Stimulated activated CD4-positive, alpha-beta T cell treated with anti-CD3 and anti-CD28 coated beads, Interleukin-4, amount 100 ng/mL, for 48 hours (primary cell): ENCODE data around the gene CXCL16.

ENCODE experiments used
- DNase-seq, 2 donors: peaks; one replicate each; pipeline ENCODE4 v3.0.0-alpha.2; 2020; ENCODE audit warnings: low read depth in 2 of 2

CXCL16 gene

GRCh38 chr17:4750606-4751005 lies 10.9 kb upstream of the CXCL16 start:
- no peak for DNase-seq

DNA sequence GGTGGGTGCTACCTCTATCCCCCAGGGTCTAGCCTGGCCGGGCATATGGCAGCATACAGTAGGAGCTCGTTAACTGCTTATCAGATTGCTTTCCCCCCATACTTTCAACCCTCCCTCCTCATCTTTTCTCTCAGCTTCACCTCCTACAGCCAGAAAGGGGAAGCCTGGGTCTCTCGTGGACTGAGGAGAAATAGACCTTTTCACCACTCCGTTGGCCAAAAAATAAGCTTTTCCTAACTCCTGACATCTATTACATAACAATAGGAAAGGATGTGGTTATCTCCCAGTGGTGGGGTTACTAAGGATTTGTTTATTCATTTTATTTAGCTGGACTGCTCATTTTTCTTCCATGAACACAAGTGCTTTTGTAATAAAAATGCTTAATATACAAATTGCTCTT lies 9.0 kb upstream of the CXCL16 start:
- no peak for DNase-seq

- no peak for DNase-seq
Measured at GRCh38 chr17:4747847-4748246, 8.1 kb upstream of the CXCL16 start.

DNA sequence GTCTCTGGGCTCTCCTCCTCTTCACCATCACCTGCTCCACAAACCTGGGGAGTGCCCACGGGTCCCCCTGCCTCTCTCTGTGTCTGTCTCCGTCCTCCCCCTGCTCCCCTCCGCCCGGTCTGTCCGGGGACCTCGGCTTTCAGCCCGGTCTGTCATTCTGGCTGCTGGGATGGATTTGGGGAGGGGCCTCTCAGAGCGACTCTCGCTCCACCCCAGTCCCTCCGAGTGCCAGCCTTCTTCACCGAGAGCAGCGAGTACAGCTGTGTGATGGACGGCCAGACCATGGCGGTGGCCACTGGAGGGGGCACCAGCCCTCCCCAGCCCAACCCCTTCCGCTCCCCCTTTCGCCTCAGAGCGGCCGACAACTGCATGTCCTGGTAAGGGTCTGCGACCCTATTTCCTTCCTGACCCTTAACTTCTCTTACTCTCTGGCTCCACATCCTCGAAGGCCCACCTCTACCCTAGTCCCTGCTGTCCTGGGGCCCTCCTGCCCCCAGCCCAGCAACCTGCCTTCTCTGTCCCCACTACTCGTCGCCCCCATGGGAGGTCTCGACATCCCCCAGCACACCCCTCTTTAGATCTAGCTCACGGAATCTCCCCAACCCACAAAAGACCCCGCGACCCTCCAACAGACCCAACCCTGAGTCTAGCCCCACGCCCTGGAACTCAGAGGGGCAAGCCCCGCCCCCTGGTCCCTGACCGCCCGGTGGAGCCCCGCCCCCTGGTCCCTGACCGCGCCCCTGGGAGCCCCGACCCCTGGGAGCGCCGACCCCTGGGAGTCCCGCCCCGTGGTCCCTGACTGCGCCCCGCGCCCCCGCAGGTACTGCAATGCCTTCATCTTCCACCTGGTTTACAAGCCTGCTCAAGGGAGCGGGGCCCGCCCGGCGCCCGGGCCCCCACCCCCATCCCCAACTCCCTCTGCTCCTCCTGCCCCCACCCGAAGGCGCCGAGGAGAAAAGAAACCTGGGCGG lies 5.6 kb upstream of the CXCL16 start:
- no peak for DNase-seq

DNA sequence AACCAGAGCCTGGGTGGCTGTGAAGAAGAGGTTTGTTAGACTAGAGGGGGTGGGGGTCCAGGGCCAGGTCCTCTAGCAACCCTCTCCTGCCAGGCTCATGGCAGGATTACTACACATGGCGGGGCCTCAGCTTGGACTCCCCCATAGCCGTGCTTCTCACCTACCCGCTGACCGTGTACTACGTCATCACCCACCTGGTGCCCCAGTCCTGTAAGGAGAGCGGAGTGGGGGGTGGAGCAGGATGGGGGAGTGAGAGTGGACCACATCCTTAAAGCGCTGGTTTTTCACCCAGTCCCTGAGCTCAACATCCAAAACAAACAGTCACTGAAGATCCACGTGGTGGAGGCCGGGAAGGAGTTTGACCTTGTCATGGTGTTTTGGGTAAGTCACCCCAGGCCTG lies 4.2 kb upstream of the CXCL16 start:
- no peak for DNase-seq

DNA sequence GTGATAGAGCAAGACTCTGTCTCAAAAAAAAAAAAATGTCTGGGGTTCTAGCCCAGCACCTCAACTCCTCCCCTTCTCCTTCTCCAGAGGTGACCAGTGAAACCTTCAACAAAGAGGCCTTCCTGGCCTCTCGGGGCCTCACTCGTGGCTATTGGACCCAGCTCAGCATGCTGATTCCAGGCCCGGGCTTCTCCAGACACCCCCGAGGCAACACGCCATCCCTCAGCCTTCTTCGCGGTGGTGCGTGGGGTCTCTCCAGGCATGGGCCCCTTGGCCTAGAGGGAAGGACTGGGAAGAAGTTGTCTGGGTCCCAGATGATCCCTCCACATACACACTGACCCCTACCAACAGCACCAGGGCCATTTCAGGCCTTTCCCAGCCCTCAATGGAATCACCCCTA lies 3.5 kb upstream of the CXCL16 start:
- DNase-seq = no peak

DNA sequence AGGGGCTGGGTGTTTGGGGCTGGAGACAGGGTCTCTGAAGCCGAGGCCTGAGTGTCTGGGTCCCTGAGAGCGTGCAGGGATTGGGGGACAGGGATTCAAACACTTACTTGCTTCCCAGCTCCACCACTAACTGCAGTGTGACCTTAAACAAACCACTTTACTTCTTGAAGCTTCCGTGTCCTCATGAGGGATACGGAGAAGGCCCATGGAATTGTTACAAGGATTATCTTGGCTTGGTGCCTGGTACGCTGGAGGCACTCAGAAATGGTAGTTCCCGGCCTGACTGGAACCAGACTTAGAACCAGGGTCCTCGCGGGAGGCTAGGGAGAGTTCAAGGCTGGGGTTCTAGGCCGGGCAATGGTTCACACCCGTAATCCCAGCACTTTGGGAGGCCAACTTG lies 2.9 kb upstream of the CXCL16 start:
- no peak for DNase-seq

GRCh38 chr17:4742133-4742532 lies 2.4 kb upstream of the CXCL16 start:
- DNase-seq = no peak

DNA sequence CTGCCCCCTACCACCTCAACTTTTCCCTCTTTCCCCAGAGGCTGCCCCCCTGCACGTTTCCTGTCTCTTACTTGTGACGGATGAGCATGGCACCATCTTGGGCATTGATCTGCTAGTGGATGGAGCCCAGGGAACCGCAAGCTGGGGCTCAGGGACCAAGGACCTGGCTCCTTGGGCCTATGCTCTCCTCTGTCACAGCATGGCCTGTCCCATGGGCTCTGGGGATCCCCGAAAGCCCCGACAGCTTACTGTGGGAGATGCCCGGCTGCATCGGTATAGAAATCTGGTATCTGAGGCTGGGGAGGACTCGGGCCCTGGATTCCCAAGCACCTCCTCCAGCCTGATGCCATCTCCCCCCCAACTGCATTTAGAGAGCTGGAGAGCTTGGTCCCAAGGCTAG lies 1.8 kb upstream of the CXCL16 start:
- no peak for DNase-seq

GRCh38 chr17:4740584-4740983 lies 856 bp upstream of the CXCL16 start:
- no peak for DNase-seq

DNA sequence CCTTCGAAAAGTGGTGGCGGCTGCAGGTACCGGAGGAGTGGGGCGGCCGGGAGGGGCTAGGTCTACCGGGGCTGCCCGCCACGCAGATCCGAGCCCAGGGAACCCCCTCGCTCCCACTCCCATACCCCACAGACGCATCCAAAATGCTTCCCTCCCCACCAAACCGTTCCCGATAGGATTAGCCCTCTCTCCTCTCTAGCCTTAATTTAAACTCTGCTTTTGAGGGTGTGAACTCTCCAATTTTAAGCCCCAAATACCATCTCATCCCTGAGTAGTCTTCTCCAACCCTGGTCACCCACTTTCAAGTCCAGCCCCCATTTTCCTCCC lies 260 bp upstream of the CXCL16 start:
- DNase-seq = no peak

DNA sequence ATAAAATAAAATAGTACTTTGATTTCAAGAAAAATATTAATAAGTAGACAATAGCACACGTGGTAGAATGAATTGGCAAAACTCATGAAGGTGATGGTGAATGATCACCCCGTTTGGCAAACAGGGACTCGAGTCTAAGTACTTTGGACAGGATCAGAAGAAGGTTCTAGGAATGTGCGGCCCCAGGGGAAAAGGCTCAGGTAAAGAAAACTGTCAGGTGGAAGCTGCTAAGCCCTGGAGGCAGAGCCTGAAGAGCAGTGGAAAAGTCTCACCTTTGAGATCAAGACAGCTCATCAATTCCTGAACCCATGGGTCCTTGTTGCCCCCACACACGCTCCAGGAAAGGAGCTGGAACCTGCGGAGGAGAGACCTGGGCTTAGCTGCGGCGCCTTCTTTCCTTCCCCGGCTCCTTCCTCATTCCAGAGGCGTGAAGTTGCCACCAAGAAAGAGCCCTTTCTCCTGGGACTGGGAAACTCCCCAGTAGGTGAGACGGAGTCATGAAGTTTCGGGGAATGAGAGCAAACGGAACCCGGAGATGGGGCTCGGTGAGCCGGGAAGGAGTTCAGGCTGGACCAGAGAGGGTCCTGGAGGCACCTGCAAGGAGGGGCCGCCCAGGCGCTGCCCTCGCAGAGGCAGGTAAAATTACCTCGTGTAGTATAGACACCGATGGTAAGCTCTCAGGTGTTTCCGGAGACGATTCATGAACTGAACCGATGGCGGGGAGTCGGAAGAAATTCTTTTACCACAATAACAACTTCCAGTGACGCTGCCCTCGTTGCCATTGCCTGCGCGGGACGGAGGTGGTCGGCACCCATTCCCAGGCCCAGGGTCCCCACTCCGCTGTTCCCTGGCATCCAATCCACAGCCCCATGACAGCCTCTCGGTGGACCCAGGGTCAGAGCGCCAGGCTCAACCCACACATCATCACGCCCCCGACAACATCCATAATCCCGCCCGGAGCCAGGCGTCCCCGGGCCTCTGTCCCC lies 1.3 kb downstream of the CXCL16 start:
- DNase-seq = no peak

GRCh38 chr17:4735876-4736651 lies 3.7 kb downstream of the CXCL16 start:
- no peak for DNase-seq

- no peak for DNase-seq
Measured at GRCh38 chr17:4734857-4735475, 4.8 kb downstream of the CXCL16 start.

GRCh38 chr17:4733073-4733531 lies 6.6 kb downstream of the CXCL16 start:
- DNase-seq = no peak

DNA sequence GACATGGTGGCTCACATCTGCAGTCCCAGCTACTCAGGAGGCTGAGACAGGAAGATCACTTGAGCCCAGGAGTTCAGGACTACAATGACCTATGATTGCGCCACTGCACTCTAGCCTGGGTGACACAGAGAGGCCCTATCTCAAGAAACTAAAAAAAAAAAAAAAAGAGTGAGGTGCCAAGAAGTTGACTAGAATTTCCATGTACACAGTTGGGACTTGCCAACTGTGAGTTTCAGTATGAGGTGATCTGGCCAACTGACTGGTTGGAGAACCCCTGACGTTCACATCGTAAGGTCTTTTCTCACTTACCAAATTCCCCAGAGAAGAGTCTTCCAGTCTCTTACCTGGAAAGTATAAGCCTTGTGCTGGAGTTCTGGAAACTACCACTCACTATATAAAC lies 11.6 kb downstream of the CXCL16 start:
- DNase-seq = no peak

DNA sequence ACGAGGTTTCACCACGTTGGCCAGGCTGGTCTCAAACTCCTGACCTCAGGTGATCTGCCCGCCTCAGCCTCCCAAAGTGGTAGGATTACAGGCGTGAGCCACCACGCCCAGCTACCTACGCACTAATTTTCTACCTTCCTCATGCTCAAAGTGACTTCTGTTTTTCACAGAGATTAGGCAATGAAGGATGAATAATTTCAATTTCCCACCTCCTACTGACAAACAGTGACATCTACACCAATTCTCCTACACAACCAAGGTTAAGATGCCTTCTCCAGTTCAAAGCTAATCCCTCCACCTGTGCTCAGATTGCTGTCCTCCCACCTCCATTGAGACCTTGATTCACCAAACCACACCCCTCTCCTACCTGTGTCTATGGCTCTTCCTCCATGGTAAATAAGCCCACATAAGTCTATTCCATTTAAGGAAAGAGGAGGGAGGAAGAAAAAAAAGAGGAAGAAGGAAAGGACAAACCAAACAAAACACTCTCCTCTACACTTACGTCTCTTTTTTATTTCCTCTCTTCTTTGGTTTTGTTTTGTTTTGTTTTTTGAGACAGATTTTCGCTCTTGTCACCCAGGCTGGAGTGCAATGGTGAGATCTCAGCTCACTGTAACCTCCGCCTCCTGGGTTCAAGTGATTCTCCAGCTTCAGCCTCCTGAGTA lies 13.9 kb downstream of the CXCL16 start:
- no peak for DNase-seq

DNA sequence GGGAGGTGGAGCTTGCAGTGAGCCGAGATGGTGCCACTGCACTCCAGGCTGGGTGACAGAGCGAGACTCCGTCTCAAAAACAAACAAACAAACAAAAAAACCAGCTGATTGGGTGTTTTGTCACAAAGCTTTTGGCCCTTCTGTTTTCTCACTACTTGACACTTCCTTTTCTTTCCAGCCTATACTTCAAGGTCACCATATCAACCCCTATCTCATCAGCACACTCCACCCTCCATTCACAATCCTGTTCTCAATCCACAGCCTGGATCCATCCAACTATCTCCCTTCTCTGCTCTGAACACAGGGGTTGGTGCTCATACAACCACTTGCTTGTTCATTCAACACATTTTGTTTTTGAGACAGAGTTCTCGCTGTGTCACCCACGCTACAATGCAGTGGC lies 15.1 kb downstream of the CXCL16 start:
- no peak for DNase-seq

DNA sequence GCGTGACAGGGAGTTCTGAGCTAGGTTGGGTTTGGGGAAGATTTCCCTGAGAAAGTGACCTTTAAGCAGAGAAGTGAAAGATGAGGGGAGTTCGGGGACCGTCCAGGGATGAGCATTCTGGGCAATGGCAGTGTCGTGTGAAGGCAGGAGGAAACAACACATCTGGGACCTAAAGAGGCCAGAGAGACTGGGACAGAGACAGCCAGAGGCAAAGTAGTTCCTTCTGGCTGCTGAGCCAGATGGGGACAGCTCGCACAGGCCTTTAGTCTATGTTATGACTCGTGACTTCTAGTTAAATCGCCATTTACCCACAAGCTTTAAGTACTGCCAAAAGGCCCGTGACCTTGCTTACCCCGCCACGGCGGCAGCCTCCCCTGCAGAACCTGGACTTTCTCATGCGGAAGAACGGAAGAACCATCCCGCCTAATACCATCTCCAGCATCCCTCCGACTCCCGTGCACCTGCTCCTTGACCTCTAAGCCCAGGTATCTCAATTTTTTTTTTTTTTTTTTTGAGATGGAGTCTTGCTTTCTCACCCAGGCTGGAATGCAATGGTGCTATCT lies 17.0 kb downstream of the CXCL16 start:
- no peak for DNase-seq
